GM21786 (cell line): ENCODE data around the gene RIOX2.

Source experiments
- ATAC-seq: cut with Tn5 transposase; IDR thresholded peaks from one replicate; pipeline ENCODE4 v1.9.1; 2021; ENCODE audit not compliant: unreplicated experiment

The RIOX2 gene

GRCh38 chr3:97990624-97991292, 18.5 kb upstream of the RIOX2 start:
- ATAC-seq: no peak

- ATAC-seq: no peak
Measured at GRCh38 chr3:97988784-97989568, 16.7 kb upstream of the RIOX2 start.

GRCh38 chr3:97987306-97987705, 15.1 kb upstream of the RIOX2 start:
- ATAC-seq: no peak

GRCh38 chr3:97983933-97984491, 11.8 kb upstream of the RIOX2 start:
- ATAC-seq: no peak

DNA sequence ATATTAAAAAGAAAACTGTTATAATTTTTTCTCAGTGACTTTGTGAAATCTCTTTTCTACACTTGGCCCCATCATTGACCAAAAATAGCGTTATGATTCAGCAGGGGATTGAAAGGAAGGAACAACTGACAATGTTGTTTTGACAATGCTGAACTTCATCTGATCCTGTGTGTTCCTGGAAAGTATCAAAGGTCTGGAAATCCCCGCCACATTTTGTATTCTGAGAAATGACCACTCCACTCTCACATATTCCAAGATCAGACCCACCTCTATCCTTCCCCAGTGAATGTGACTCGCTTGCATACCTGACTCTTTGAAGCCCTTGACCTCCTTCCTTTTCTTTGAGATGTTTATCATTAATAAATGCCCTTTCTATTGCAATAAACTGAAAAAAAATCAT, 9.7 kb upstream of the RIOX2 start:
- no peak for ATAC-seq

DNA sequence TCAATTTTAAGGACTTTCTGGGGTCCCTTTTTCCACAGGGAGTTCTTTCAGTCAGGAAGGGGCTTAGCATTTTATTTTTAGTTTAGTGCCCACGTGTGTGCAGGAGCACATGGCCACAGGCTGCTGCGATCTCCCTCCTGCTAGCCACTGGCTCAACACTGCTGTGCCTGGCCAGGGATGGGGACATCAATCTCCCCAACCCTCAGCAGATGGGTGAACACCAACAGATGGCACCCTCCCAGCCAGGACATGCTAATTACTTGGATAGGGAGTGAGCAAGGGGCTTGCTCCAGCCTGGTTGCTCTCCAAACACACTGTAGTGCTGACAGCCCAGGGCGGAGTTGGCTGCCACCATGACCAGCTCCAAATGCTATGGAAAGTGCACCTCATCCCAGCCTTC, 7.4 kb upstream of the RIOX2 start:
- no peak for ATAC-seq

DNA sequence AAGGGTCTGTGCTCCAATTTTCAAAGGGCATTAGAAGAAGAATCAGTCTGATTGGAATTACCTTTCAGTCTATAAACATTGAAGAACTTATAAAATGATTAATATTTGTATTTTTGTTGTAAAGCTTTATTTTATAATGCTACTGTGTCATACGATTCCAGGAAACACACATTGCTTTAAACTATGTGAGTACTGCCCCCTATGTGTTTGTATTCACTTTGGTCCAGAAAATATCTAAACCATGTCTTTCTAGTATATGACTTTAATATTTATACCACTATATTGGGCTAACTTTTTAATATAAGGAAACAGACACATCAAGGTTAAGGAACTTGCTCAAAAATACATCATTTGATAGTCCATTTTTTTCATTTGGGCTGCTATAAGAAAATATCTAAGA, 3.2 kb upstream of the RIOX2 start:
- ATAC-seq: no peak

DNA sequence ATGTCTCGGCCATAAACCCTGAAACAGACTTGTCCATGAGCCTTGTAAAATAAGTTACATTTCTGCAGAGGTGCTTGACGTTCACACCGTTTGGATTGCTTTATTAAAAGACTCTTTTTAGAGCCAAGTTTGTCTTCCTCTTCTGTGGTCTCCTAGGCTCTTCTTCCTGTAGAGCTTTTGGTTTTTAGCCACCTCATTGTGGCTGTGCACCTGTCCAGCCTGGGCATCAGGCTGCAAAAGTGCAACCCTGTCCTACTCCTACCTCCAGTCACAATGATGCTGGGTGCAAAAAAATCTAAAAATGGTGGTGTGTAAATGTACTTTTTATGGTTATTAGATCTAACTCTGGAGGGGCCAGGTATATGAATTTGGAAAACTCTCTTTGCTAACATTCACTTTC, 2.8 kb upstream of the RIOX2 start:
- ATAC-seq: no peak

GRCh38 chr3:97972976-97973375, 745 bp upstream of the RIOX2 start:
- ATAC-seq: no peak

- ATAC-seq: no peak
Measured at GRCh38 chr3:97970956-97971620, 1.1 kb downstream of the RIOX2 start.

GRCh38 chr3:97970156-97970555, 2.1 kb downstream of the RIOX2 start:
- no peak for ATAC-seq

DNA sequence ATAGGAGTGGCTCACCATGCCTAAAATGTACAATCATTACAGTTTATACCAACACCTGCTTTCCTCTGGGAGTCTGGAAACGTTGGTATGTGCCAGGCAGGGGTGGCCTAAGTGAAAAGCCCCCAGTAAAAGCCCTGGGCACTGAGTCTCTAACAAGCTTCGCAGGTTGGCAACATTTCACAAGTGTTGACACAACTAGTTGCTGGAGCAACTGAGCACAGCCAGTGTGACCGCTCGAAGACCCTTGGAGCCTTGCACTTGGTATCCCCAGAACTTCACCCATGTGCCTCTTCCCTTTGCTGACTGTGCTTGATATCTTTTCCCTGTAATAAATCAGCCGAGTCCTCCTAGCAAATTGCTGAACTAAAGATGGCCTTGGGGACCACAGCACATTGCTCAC, 2.7 kb downstream of the RIOX2 start:
- ATAC-seq: no peak

- no peak for ATAC-seq
Measured at GRCh38 chr3:97968376-97968775, 3.9 kb downstream of the RIOX2 start.

DNA sequence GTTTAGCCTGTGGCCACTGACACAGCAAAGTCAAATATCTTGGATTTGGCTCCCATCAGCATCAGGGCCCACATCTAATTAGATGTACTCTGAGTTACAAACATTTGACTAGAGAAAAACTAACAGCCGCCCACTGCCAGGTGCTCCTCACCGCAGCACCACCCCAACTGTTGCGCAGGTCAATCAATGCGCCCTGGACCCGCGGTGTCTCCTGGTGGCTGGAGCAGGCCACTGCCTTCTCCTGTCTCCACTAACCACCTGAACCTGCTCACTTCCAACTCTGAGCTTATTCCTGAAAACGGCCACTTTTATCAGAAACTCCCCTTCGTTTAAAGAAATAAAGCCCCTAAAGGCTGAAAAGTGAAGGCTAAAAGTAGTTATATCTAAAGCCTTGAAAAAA, 4.3 kb downstream of the RIOX2 start:
- ATAC-seq: no peak

DNA sequence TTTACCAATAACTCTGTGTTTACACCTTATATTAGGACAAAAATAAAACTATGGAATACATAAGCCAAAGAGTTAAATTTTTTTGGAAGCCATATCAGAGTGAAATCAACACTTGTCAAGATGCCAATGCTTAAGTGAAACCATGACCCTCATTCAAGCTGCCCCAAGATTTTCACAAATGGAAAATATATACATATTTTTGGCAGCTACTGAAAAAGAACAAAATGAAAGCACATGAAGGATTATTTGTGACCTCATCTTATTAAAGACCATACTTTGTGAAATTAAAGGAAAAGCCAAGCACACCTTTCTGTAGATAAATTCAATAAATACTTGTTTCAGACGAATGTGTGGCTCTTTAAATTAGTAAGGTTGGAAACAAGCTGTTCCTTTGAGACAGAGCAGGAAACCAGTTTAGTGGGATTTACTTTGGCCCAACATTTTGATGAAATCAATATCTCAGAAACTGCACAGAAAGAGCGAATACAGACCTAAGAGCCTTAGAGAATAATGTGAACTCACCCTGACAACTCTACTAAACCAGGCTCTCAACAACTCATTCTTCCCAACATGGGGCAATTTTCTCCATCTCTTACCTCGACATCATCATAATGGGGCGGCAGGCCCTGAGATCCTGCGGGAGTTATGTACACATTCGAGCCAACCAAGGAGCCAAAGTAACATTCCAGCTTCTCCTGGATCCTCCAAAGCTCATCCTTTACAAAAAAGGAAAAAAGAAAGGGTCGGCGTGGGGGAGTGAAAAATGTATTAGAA, 11.1 kb downstream of the RIOX2 start:
- no peak for ATAC-seq

- no peak for ATAC-seq
Measured at GRCh38 chr3:97960551-97960950, 11.7 kb downstream of the RIOX2 start.

GRCh38 chr3:97959872-97960271, 12.4 kb downstream of the RIOX2 start:
- no peak for ATAC-seq

- no peak for ATAC-seq
Measured at GRCh38 chr3:97958796-97959195, 13.4 kb downstream of the RIOX2 start.

DNA sequence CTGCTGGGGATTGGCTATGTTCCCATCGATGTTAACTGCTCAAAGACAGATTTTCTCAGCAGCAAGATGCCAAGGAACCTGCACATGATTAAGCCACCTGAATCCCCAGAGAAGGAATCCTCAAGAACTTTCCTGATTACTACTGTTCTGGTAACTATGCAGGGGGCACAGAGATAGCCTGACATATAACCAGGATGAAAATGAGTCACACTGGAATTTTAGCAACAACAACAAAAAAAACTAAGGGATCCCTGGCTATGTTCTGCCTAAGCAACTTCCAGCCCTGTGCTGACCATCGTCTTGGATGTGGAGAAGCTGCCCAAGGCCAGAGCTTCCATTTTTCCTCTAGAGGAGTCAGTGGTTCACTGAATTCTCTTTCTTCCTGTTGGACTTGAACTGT, 13.8 kb downstream of the RIOX2 start:
- ATAC-seq: no peak

DNA sequence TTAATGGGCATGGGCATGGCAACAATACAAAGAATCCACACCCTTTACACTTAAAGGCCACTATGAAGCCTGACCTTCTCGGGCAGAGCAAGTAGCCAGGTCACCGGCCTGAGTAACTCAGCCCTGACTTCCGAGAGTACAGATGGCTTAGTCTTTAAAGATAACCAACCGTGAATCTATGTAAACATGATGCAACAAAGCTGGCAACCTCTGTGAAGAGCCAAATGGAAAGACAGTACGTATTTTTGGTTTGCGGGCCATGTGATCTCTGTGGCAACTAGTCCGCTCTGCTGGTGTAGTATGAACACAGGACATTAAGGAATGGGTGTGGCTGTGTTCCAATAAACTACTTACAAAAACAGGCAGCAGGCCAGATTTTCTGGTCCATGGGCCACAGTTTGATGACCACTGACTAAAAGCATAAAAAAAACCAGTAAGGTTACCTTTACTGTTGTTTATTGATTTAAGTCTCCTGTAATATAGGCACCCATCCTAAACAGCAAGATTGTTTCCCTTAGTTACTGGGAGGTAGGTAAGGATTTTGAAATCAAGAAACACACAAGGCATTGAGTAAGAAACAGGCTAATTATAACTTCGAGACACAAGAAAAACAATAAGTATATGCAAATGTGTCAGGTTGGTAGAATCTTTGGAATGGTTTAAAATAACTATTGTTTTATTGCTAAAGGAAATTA, 14.5 kb downstream of the RIOX2 start:
- ATAC-seq: no peak

DNA sequence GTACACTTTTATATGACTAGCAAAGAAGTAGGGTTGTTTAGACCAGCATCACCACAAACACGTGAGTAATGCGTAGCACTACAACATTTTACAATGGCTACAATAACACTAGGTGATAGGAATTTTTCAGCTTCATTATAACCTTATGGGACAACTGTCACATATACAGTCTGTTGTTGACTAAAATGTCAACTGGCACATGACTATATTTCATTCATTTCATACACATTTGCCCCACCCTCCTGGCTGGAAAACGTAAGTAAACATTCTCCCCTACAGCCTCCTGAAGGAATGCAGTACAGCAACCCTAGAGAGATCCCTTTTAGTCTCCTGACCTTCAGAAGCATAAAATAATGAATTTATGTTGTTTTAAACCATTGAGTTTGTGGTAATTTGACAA, 16.2 kb downstream of the RIOX2 start:
- ATAC-seq: no peak
